ENCODE results near the gene NMRK1.

DNA sequence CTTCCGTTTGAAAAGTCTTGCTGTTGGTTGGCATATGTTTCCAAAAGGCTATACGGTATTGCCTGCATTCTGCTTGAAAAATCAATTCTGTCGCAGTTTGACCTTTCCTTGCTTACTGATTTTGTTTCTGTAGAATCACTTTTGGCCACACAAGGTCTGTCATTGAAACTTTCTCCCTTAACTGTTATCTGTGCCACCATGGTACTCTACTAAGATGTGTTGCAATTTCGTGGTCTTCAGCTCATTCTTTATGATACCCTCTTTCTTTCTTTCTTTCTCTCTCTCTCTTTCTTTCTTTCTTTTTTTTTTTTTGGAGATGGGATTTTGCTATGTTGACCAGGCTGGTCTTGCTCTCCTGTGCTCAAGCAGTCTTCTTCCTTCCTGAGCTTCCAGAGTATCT lies 4.8 kb upstream of the NMRK1 start:
- TF ChIP-seq SUZ12 (IDR thresholded peaks at IDR 0.05; ENCODE audit: extremely low read depth, insufficient read depth, insufficient read length) (no peak), ZNF274 (IDR thresholded peaks at IDR 0.05; ENCODE audit: low read depth, low read length) (no peak)

Data from NT2/D1 (cell line).